Brain microvascular endothelial cell (primary cell): ENCODE measurements around the gene CNOT3.

ENCODE experiments used
- DNase-seq: peaks from one replicate; pipeline ENCODE4 v3.0.0-alpha.2; 2020
- H3K27ac ChIP-seq: fragments of 250-450 bp; sonication (Bioruptor Pico); 2 replicates; pipeline ENCODE4 v1.5.1; 2020; ENCODE audit warnings: mild to moderate bottlenecking, moderate library complexity
- H3K27me3 ChIP-seq: fragments of 250-450 bp; sonication (Bioruptor Pico); replicated peaks from 2 replicates; pipeline ENCODE4 v1.5.1; 2020; ENCODE audit warnings: mild to moderate bottlenecking
- H3K36me3 ChIP-seq: fragments of 250-450 bp; sonication (Bioruptor Pico); replicated peaks from 2 replicates; pipeline ENCODE4 v1.5.1; 2020; ENCODE audit warnings: mild to moderate bottlenecking
- H3K4me3 ChIP-seq: 2 replicates; pipeline ENCODE4 v1.5.1; 2011; ENCODE audit warnings: low read depth, mild to moderate bottlenecking, control low read depth, low read length, moderate library complexity
- in situ Hi-C: cut with HindIII; loops from 2 replicates; pipeline ENCODE4 v1.10.0; 2017; ENCODE audit warnings: low sequenced_read_pairs, low pct_ligation_motif_present
- TF ChIP-seq, protein P1 (sequence below): IDR thresholded peaks from 2 replicates; pipeline ENCODE4 v1.5.1; 2011; ENCODE audit warnings: low read depth, mild to moderate bottlenecking, moderate library complexity, low read length, control low read depth, inconsistent platforms; ENCODE audit errors: missing control alignments

CNOT3 gene

DNA sequence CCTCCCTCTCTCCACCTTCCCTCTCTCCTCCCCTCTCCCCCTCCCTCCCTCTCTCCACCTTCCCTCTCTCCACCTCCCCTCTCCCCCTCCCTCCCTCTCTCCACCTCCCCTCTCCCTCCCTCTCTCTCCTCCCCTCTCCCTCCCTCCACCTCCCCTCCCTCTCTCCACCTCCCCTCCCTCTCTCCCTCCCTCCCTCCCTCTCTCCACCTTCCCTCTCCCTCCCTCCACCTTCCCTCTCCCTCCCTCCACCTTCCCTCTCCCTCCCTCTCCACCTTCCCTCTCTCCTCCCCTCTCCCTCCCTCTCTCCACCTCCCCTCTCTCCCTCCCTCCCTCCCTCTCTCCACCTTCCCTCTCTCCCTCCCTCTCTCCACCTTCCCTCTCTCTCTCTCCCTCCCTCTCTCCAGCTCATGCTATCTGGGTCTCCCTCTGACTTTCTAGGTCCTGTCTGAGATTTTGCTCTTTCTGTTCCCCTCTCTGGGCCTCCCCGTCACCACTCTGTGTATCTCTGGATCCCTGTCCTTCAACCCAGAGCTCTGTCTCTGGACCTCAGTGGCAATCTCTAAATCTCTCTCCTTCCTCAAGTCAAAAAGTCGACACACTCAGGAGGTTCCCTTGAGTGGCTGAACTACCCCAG is 3.5 kb upstream of the CNOT3 start:
- H3K4me3 ChIP-seq, result no peak overlapping the region
- no peak for DNase-seq
- in situ Hi-C loops, result no loop called here
- no peaks in the 10 kb centered on the region for H3K27me3 ChIP-seq
- H3K36me3 ChIP-seq, result peaks cover 14% of the 10 kb centered on the region
- TF ChIP-seq, protein P1, sequence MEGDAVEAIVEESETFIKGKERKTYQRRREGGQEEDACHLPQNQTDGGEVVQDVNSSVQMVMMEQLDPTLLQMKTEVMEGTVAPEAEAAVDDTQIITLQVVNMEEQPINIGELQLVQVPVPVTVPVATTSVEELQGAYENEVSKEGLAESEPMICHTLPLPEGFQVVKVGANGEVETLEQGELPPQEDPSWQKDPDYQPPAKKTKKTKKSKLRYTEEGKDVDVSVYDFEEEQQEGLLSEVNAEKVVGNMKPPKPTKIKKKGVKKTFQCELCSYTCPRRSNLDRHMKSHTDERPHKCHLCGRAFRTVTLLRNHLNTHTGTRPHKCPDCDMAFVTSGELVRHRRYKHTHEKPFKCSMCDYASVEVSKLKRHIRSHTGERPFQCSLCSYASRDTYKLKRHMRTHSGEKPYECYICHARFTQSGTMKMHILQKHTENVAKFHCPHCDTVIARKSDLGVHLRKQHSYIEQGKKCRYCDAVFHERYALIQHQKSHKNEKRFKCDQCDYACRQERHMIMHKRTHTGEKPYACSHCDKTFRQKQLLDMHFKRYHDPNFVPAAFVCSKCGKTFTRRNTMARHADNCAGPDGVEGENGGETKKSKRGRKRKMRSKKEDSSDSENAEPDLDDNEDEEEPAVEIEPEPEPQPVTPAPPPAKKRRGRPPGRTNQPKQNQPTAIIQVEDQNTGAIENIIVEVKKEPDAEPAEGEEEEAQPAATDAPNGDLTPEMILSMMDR, result no peak
- H3K27ac ChIP-seq, result no peak overlapping the region

DNA sequence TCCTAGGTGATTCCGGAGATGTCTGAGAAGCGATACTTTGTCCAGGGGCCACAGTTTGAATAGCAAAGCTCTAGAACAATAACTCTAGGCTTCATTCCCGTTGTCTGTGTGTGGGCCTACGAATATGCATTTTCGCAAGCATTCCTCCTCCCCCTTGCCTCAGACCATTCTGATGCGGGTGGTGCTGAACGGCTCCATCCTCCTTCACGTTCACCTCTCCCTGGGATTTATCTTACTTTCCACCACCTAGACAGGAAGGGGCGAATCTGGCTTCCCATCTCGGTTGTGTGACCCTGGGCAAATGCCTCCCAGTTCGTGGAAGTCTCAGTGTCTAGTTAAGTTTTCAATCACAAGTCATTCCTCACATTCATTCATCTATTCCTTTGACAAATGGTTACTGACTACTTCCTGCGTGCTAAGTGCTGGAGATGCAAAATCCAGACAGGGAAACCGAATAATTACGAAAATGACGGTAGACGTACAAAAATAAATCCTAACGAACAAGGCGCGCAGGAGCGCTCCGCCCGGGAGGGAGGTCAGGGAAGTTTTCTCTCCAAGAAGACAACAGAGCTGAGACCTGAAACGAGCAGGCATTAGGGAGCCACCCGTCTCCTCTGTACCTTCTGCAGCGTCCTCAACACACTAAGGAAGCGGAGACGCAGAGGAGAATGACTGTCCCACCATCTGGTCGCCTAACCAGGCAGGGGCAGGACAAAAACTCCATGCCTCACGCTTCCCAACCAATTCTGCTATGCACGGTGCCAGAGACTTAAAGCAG is 1.3 kb upstream of the CNOT3 start:
- no peaks in the 10 kb centered on the region for H3K27me3 ChIP-seq
- TF ChIP-seq, protein P1, result no peak
- no peak overlapping the region for H3K27ac ChIP-seq
- in situ Hi-C loops, result no loop called here
- peak overlapping the region; percentile 65 for H3K4me3 ChIP-seq
- H3K36me3 ChIP-seq, result peaks cover 4% of the 10 kb centered on the region
- no peak for DNase-seq

DNA sequence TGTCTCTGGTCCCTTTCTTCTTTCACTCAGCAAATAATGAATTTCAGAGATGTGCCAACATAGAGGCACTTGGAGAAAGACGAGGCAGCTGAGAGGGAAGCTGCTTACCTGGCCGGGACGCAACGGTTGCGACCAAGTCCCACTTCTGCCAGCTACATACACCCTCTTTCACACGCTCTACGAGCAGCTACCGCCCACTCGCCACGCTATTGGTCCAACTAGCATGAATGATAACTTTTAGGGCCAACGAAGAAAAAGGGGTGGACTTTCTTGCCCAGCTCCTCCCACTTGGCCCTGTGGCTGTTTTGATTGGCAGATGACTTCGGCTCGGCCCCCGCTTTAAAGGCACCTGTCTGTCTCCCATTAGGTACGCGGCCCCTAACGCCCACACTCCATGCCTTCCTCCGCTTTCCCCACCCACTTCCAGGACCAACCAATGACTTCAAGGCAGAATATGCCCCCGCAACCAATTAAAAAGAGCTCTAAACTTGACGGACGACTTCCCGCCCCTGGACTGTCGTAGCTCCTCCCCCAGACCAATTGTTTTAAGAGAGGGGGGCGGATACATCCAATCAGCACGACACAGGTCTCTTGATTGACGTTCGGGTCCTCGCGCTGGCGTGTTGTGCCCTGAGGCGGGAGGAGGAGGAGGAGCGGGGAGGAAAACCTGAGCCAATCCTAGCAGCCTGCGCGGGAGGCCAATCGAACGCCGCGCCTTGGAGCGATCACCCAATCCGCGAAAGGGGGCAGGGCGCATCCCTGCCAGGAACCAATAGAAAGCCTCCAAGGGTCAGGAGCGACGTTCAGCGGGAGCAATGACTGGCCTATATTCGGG is 481 bp upstream of the CNOT3 start:
- no peaks in the 10 kb centered on the region for H3K36me3 ChIP-seq
- in situ Hi-C loops, result no loop called here
- no peaks in the 10 kb centered on the region for H3K27me3 ChIP-seq
- H3K4me3 ChIP-seq, result peak overlapping the region; percentile 73
- TF ChIP-seq, protein P1, result no peak
- H3K27ac ChIP-seq, result peak overlapping the region; percentile 91
- DNase-seq, result peak; percentile 100

DNA sequence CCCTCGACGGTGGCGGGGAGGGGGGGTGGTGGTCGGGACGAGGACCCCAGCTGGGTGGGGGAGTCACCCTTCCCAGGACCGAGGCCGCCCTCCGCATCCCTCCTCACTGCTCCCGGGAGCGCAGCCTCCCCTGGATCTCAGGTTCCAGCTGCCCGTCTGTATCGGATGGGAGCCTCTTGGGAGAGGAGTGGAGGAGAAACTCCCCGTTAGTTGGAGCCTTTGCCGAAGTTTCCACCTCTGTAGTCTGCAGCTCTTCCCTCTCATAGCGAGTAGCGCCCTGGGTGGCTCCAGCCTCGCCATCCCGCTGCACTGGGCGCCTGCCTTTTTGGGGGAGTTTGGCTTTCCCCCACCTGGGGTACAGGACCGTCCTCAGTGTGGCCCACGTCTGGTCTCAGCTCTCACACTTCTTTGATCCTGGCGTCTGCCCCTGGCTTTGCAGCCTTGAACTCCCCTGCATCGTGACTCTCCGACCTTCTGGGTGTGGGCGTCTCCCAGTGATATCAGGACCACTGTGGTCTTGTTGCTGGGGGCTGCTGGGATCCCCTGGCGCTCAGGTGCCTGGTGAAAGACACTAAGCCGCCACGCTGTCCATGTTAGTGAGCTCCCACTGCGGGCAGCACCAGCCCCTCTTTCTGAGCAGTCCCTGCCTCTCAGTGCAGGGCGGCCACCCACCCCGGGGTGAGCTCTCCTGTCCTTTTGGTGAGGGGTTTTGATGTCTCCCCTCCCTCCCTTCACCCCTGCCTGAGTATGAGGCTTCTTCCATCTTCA is 1.1 kb downstream of the CNOT3 start:
- no peak for DNase-seq
- in situ Hi-C loops, result no loop called here
- peak overlapping the region; percentile 73 for H3K4me3 ChIP-seq
- H3K27me3 ChIP-seq, result no peaks in the 10 kb centered on the region
- H3K27ac ChIP-seq, result no peak overlapping the region
- TF ChIP-seq, protein P1, result no peak
- peaks cover 12% of the 10 kb centered on the region for H3K36me3 ChIP-seq

DNA sequence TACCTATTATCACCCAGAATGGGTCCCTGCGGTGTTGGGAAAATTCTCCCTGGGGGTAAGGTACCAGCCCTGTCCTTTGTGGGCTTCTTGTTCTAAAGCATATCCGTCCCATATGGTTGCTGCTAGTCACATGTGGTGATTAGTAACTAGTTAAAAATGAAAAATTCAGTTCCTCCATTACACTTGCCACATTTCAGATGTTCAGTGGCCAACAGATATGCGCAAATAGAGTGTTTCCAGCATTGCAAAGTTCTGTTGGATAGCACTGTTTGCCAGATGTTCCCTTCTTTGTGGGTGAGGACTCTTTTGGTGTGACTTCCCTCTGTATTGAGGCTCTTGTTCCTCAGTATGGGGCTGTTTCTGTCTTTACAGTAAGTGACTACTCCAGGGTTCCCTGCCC is 3.8 kb downstream of the CNOT3 start:
- Histone ChIP-seq H3K4me3 (no peak overlapping the region), H3K27me3 (no peaks in the 10 kb centered on the region), H3K36me3 (peaks cover 39% of the 10 kb centered on the region), H3K27ac (no peak overlapping the region)
- in situ Hi-C loops, result no loop called here
- TF ChIP-seq, protein P1, result no peak
- no peak for DNase-seq
